ENCODE data around the gene DIDO1. TPM values are rescaled to one million over a fixed set of nuclear protein-coding genes. Genes with fewer than 3 reads are reported as not detected.

DIDO1 gene
- total and polyA plus RNA-seq, 2 of the 13 experiments (the other 11 are each of a cell fraction or from before 2014, with no cell fraction given): 75.0 to 75.1 TPM

DNA sequence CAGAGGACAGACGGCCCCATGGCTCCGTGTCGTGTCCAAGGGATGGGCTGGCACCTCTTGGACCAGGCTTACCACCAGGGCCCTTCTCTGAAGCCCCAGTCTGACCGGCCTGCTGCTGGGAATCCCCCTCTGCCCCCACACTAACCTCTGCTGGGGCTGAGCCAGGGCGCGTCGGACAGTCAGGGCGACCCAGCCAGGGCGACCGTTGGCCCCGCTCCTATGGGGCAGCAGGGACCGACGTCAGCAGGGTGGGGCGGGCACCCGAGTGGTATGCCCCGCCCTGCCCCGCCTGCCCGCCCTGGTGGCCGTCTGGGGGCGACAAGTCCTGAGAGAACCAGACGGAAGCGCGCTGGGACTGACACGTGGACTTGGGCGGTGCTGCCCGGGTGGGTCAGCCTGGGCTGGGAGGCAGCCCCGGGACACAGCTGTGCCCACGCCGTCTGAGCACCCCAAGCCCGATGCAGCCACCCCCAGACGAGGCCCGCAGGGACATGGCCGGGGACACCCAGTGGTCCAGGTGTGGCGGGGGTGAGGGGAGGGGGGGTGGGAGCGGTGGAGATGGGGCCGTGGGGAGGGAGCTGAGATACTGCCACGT lies 26.2 kb upstream of the DIDO1 start, which contains the start of gene SLC17A9 (continued):
- TF ChIP-seq STAT5B (CRISPR knock-in tag; IDR thresholded peaks at IDR 0.05) (peak; percentile 76; the same call in 1 of the 2 replicates), FOXO1 (CRISPR knock-in tag; IDR thresholded peaks at IDR 0.05) (peak; percentile 76), ZNF691 (CRISPR knock-in tag; IDR thresholded peaks at IDR 0.05; ENCODE audit: borderline replicate concordance, low read depth) (peak; percentile 89; the same call in 1 of the 2 replicates), NCOA1 (CRISPR knock-in tag; IDR thresholded peaks at IDR 0.05) (no peak; the same call in 1 of the 2 replicates), ZNF451 (CRISPR knock-in tag; IDR thresholded peaks at IDR 0.05) (peak; percentile 96), CENPX (CRISPR knock-in tag; IDR thresholded peaks at IDR 0.05) (no peak), TOE1 (CRISPR knock-in tag; IDR thresholded peaks at IDR 0.05) (no peak), GMEB2 (CRISPR knock-in tag; IDR thresholded peaks at IDR 0.05; ENCODE audit: low read depth) (no peak), ZNF644 (CRISPR knock-in tag; IDR thresholded peaks at IDR 0.05; ENCODE audit: low read depth) (peak; percentile 48; the same call in 1 of the 2 replicates), RFX1 (IDR thresholded peaks at IDR 0.05) (no peak), GABPB1 (CRISPR knock-in tag; IDR thresholded peaks at IDR 0.05) (peak; percentile 87), ZNF234 (CRISPR knock-in tag; conservative IDR thresholded peaks at IDR 0.05) (0 out of 2 replicates have a peak, but pooled peaks have one; percentile 47), ZC3H13 (CRISPR knock-in tag; IDR thresholded peaks at IDR 0.05) (peak; percentile 29; the same call in 1 of the 2 replicates), KMT2B (CRISPR knock-in tag; IDR thresholded peaks at IDR 0.05) (peak; percentile 47)
- TF ChIP-seq, protein P1, sequence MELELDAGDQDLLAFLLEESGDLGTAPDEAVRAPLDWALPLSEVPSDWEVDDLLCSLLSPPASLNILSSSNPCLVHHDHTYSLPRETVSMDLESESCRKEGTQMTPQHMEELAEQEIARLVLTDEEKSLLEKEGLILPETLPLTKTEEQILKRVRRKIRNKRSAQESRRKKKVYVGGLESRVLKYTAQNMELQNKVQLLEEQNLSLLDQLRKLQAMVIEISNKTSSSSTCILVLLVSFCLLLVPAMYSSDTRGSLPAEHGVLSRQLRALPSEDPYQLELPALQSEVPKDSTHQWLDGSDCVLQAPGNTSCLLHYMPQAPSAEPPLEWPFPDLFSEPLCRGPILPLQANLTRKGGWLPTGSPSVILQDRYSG (CRISPR knock-in tag; IDR thresholded peaks at IDR 0.05): peak; percentile 65; the same call in 1 of the 2 replicates

Data from HepG2 (cell line).